ENCODE data around the gene SRD5A3. TPM values are rescaled to one million over a fixed set of nuclear protein-coding genes. Genes with fewer than 3 reads are reported as not detected.

SRD5A3 gene
- total RNA-seq, 1 experiment from 2014 or later: 7.3 TPM

GRCh38 chr4:55304303-55304702 is 41.7 kb upstream of the SRD5A3 start:
- CTCF ChIA-PET: interaction anchor here (0.6 kb wide), 1 partner anchor 146 kb away, joined by 8 read pairs; no protein-coding TSS in a partner anchor
- POLR2A ChIA-PET (ENCODE audit: unreplicated experiment): no interaction called here
- H3K9me2 ChIP-seq (ENCODE audit: insufficient read depth): no peaks in the 10 kb centered on the region
- peaks cover 14% of the 10 kb centered on the region for H3K4me1 ChIP-seq (replicated peaks; ENCODE audit: insufficient read depth)
- H3K27me3 ChIP-seq (ENCODE audit: insufficient read depth, low read depth): no peaks in the 10 kb centered on the region
- peaks cover 7% of the 10 kb centered on the region; the same call in 1 of the 2 replicates for H3F3A ChIP-seq (ENCODE audit: insufficient read depth, low read depth)
- peak overlapping the region; percentile 42; the same call in 1 of the 2 replicates for H3K4me2 ChIP-seq
- no peak overlapping the region for H2AFZ ChIP-seq
- no TSS peak for BruUV-seq (replicated peaks)
- no peak overlapping the region for H3K4me3 ChIP-seq
- DNase-seq: no peak
- H3K27ac ChIP-seq: peak overlapping the region; percentile 61
- intact Hi-C loops (cut with micrococcal nuclease; ENCODE audit: unreplicated experiment): loop anchor here (5.0 kb wide), 2 partner anchors 122 to 428 kb away; no protein-coding TSS in a partner anchor
- no peaks in the 10 kb centered on the region for H3K9me3 ChIP-seq (ENCODE audit: insufficient read depth, low read depth)
- TF ChIP-seq EZH2 (IDR thresholded peaks at IDR 0.05; ENCODE audit: low read depth): no peak
- no peak for TF ChIP-seq CTCF (conservative IDR thresholded peaks at IDR 0.05)
- no peaks in the 10 kb centered on the region for H3K79me2 ChIP-seq (ENCODE audit: low read depth)
- no peaks in the 10 kb centered on the region for H4K20me1 ChIP-seq (ENCODE audit: insufficient read depth)
- H3K36me3 ChIP-seq (ENCODE audit: low read depth): no peaks in the 10 kb centered on the region

GRCh38 chr4:55308071-55308470 is 38.0 kb upstream of the SRD5A3 start:
- no peaks in the 10 kb centered on the region for H4K20me1 ChIP-seq (ENCODE audit: insufficient read depth)
- no peaks in the 10 kb centered on the region for H3K9me2 ChIP-seq (ENCODE audit: insufficient read depth)
- H3K79me2 ChIP-seq (ENCODE audit: low read depth): no peaks in the 10 kb centered on the region
- no peak for DNase-seq
- no peaks in the 10 kb centered on the region for H3K36me3 ChIP-seq (ENCODE audit: low read depth)
- ChIA-PET CTCF (no interaction called here), POLR2A (ENCODE audit: unreplicated experiment) (interaction anchor here (0.7 kb wide), 1 partner anchor 132 kb away, joined by 24 read pairs; no protein-coding TSS in a partner anchor)
- peaks cover 7% of the 10 kb centered on the region; the same call in 1 of the 2 replicates for H3F3A ChIP-seq (ENCODE audit: insufficient read depth, low read depth)
- no peaks in the 10 kb centered on the region for H3K9me3 ChIP-seq (ENCODE audit: insufficient read depth, low read depth)
- no peaks in the 10 kb centered on the region for H3K27me3 ChIP-seq (ENCODE audit: insufficient read depth, low read depth)
- H3K27ac ChIP-seq: no peak overlapping the region
- intact Hi-C loops (cut with micrococcal nuclease; ENCODE audit: unreplicated experiment): no loop called here
- TF ChIP-seq CTCF (conservative IDR thresholded peaks at IDR 0.05): no peak
- TF ChIP-seq EZH2 (IDR thresholded peaks at IDR 0.05; ENCODE audit: low read depth): no peak
- no peak overlapping the region for H2AFZ ChIP-seq
- no peak overlapping the region for H3K4me2 ChIP-seq
- peaks cover 14% of the 10 kb centered on the region for H3K4me1 ChIP-seq (replicated peaks; ENCODE audit: insufficient read depth)
- no peak overlapping the region for H3K4me3 ChIP-seq
- BruUV-seq (replicated peaks): no TSS peak

GRCh38 chr4:55311792-55312488 is 34.1 kb upstream of the SRD5A3 start:
- no peaks in the 10 kb centered on the region for H3K9me3 ChIP-seq (ENCODE audit: insufficient read depth, low read depth)
- intact Hi-C loops (cut with micrococcal nuclease; ENCODE audit: unreplicated experiment): no loop called here
- no peak overlapping the region for H3K4me2 ChIP-seq
- no peak overlapping the region for H3K27ac ChIP-seq
- no peak for DNase-seq
- no peaks in the 10 kb centered on the region for H3K9me2 ChIP-seq (ENCODE audit: insufficient read depth)
- TF ChIP-seq CTCF (conservative IDR thresholded peaks at IDR 0.05) (no peak), EZH2 (IDR thresholded peaks at IDR 0.05; ENCODE audit: low read depth) (no peak)
- no peak overlapping the region for H2AFZ ChIP-seq
- no peaks in the 10 kb centered on the region for H4K20me1 ChIP-seq (ENCODE audit: insufficient read depth)
- no peaks in the 10 kb centered on the region for H3K4me1 ChIP-seq (replicated peaks; ENCODE audit: insufficient read depth)
- H3K36me3 ChIP-seq (ENCODE audit: low read depth): no peaks in the 10 kb centered on the region
- H3K79me2 ChIP-seq (ENCODE audit: low read depth): no peaks in the 10 kb centered on the region
- H3K4me3 ChIP-seq: no peak overlapping the region
- ChIA-PET CTCF (interaction anchor here (0.7 kb wide), 1 partner anchor 115 kb away, joined by 8 read pairs; no protein-coding TSS in a partner anchor), POLR2A (ENCODE audit: unreplicated experiment) (no interaction called here)
- no peaks in the 10 kb centered on the region for H3F3A ChIP-seq (ENCODE audit: insufficient read depth, low read depth)
- BruUV-seq (replicated peaks): no TSS peak
- H3K27me3 ChIP-seq (ENCODE audit: insufficient read depth, low read depth): no peaks in the 10 kb centered on the region
